ENCODE measurements around the gene AUNIP.

The AUNIP gene

GRCh38 chr1:25807480-25808390, 51.5 kb downstream of the AUNIP start:
- DNase-seq = no peak
- no peaks in the 10 kb centered on the region for H3K36me3 ChIP-seq (ENCODE audit: control insufficient read depth, insufficient read depth, low read length)
- H2AK5ac ChIP-seq (ENCODE audit: low read length) = no peak overlapping the region
- no peaks in the 10 kb centered on the region for H3K79me1 ChIP-seq (ENCODE audit: low read length)
- H3K56ac ChIP-seq (ENCODE audit: low read length) = no peak overlapping the region
- H4K8ac ChIP-seq (ENCODE audit: low read depth, low read length) = no peak overlapping the region
- no peak overlapping the region for H4K5ac ChIP-seq (ENCODE audit: low read length)
- H3K4me3 ChIP-seq (ENCODE audit: low read length) = no peak overlapping the region
- no peak overlapping the region for H2BK15ac ChIP-seq (replicated peaks; ENCODE audit: low read depth)
- H3K23ac ChIP-seq (ENCODE audit: low read length) = no peak overlapping the region
- no peak overlapping the region for H2BK120ac ChIP-seq (ENCODE audit: low read depth, low read length)
- H3K9ac ChIP-seq (ENCODE audit: low read length) = no peak overlapping the region
- no peaks in the 10 kb centered on the region for H3K4me1 ChIP-seq (ENCODE audit: control insufficient read depth, low read depth, low read length)
- H3K27ac ChIP-seq (ENCODE audit: low read depth, low read length) = no peak overlapping the region
- no peaks in the 10 kb centered on the region for H3K79me2 ChIP-seq (ENCODE audit: control insufficient read depth, insufficient read depth, low read length)
- H3K4ac ChIP-seq (ENCODE audit: low read depth, low read length) = no peak overlapping the region
- no peak overlapping the region for H2BK5ac ChIP-seq (ENCODE audit: low read length)
- no peak overlapping the region for H3K4me2 ChIP-seq (ENCODE audit: low read length)
- H3K18ac ChIP-seq (ENCODE audit: low read length) = no peak overlapping the region
- no CpG with 5 or more reads among the region's 20 CpGs for WGBS (ENCODE audit: extremely low coverage, insufficient coverage, low lambda C conversion rate)
- H3K27me3 ChIP-seq (ENCODE audit: insufficient read depth, low read length, poor library complexity) = no peaks in the 10 kb centered on the region

DNA sequence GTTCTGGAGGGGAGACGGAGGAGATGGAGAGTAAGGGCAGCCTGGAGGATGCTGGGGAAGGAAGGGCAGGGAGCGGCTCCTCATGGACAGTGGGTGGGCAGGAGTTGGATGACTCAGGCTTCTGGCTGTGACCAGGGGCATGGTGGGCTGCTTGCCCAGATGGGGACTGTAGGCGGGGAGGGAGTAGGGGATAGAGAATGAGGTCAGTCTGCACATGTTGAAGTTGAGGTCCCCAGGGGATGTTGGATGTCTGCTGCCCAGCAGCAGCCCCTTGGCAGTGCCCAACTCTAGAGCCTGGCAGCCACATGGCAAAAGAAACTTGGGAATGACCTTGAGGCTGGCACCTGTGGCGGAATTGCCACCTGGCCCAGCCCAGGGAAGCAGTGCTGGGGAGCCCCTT, 52.8 kb downstream of the AUNIP start:
- Histone ChIP-seq H3K36me3 (ENCODE audit: control insufficient read depth, insufficient read depth, low read length) (no peaks in the 10 kb centered on the region), H4K8ac (ENCODE audit: low read depth, low read length) (no peak overlapping the region), H2BK120ac (ENCODE audit: low read depth, low read length) (no peak overlapping the region), H3K23ac (ENCODE audit: low read length) (no peak overlapping the region), H2AK5ac (ENCODE audit: low read length) (no peak overlapping the region), H3K56ac (ENCODE audit: low read length) (no peak overlapping the region), H3K9ac (ENCODE audit: low read length) (no peak overlapping the region), H3K79me2 (ENCODE audit: control insufficient read depth, insufficient read depth, low read length) (no peaks in the 10 kb centered on the region), H3K4me3 (ENCODE audit: low read length) (no peak overlapping the region), H3K4me1 (ENCODE audit: control insufficient read depth, low read depth, low read length) (no peaks in the 10 kb centered on the region), H3K79me1 (ENCODE audit: low read length) (no peaks in the 10 kb centered on the region), H4K5ac (ENCODE audit: low read length) (no peak overlapping the region), H3K4ac (ENCODE audit: low read depth, low read length) (no peak overlapping the region), H3K18ac (ENCODE audit: low read length) (no peak overlapping the region), H2BK5ac (ENCODE audit: low read length) (no peak overlapping the region), H2BK15ac (replicated peaks; ENCODE audit: low read depth) (no peak overlapping the region), H3K27me3 (ENCODE audit: insufficient read depth, low read length, poor library complexity) (no peaks in the 10 kb centered on the region), H3K27ac (ENCODE audit: low read depth, low read length) (no peak overlapping the region), H3K4me2 (ENCODE audit: low read length) (no peak overlapping the region)
- no peak for DNase-seq
- WGBS (ENCODE audit: extremely low coverage, insufficient coverage, low lambda C conversion rate) = no CpG with 5 or more reads among the region's 4 CpGs

GRCh38 chr1:25805863-25806225, 53.4 kb downstream of the AUNIP start:
- no peaks in the 10 kb centered on the region for H3K36me3 ChIP-seq (ENCODE audit: control insufficient read depth, insufficient read depth, low read length)
- no peak overlapping the region for H3K4me3 ChIP-seq (ENCODE audit: low read length)
- H3K79me1 ChIP-seq (ENCODE audit: low read length) = peaks cover 3% of the 10 kb centered on the region
- H4K5ac ChIP-seq (ENCODE audit: low read length) = no peak overlapping the region
- H3K4ac ChIP-seq (ENCODE audit: low read depth, low read length) = no peak overlapping the region
- no peak overlapping the region for H2BK15ac ChIP-seq (replicated peaks; ENCODE audit: low read depth)
- peaks cover under 1% of the 10 kb centered on the region for H3K4me1 ChIP-seq (ENCODE audit: control insufficient read depth, low read depth, low read length)
- no peak overlapping the region for H2BK5ac ChIP-seq (ENCODE audit: low read length)
- DNase-seq = no peak
- no peak overlapping the region for H4K8ac ChIP-seq (ENCODE audit: low read depth, low read length)
- no CpG with 5 or more reads among the region's 3 CpGs for WGBS (ENCODE audit: extremely low coverage, insufficient coverage, low lambda C conversion rate)
- no peak overlapping the region for H3K4me2 ChIP-seq (ENCODE audit: low read length)
- no peaks in the 10 kb centered on the region for H3K27me3 ChIP-seq (ENCODE audit: insufficient read depth, low read length, poor library complexity)
- no peak overlapping the region for H3K9ac ChIP-seq (ENCODE audit: low read length)
- H2BK120ac ChIP-seq (ENCODE audit: low read depth, low read length) = no peak overlapping the region
- no peak overlapping the region for H2AK5ac ChIP-seq (ENCODE audit: low read length)
- no peak overlapping the region for H3K27ac ChIP-seq (ENCODE audit: low read depth, low read length)
- H3K79me2 ChIP-seq (ENCODE audit: control insufficient read depth, insufficient read depth, low read length) = no peaks in the 10 kb centered on the region
- no peak overlapping the region for H3K56ac ChIP-seq (ENCODE audit: low read length)
- no peak overlapping the region for H3K18ac ChIP-seq (ENCODE audit: low read length)
- H3K23ac ChIP-seq (ENCODE audit: low read length) = no peak overlapping the region

DNA sequence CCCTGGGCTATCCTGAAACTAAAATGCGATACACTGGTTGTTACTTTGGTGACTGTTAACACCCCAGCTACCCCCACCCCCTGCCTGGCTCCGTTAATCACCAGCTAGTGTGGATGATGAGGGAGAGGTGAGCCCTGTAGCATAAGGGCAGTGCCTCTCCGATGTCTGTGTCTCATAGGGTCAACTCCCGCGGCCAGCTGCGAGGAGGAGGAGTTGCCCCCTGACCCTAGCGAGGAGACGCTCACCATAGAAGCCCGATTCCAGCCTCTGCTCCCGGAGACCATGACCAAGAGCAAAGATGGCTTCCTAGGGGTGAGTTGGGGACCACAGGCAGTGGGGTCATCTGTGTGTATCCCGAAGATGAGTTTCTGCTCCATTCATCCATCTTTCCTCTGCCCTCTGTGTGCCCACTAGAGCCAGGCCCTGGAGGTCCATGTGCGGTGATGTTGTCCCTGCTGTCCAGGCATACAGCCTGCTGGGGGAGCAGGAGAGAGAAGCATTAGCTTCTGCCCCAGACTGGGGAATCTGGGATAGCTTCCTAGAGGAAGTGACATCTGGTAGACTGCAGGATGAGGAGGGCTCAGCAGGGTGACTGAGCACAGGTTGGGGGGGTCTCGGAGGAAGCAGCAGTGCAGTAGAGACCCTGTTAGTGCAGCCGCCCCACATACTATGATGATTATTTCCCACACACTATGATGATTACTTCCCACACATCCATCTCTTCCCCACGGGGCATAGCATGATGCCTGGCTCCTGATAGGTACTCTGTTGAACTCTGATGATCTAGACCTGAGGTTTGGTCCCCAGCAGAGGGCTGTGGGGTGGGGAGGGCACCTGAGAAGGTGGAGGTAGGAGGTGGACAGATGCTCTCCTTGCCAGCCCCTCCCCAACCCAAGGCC, 54.0 kb downstream of the AUNIP start:
- H3K4me3 ChIP-seq (ENCODE audit: low read length) = no peak overlapping the region
- no peak overlapping the region for H2BK15ac ChIP-seq (replicated peaks; ENCODE audit: low read depth)
- H3K27ac ChIP-seq (ENCODE audit: low read depth, low read length) = no peak overlapping the region
- no peaks in the 10 kb centered on the region for H3K36me3 ChIP-seq (ENCODE audit: control insufficient read depth, insufficient read depth, low read length)
- no peak overlapping the region for H2BK5ac ChIP-seq (ENCODE audit: low read length)
- no peak for DNase-seq
- H2AK5ac ChIP-seq (ENCODE audit: low read length) = no peak overlapping the region
- H3K27me3 ChIP-seq (ENCODE audit: insufficient read depth, low read length, poor library complexity) = no peaks in the 10 kb centered on the region
- H3K4me1 ChIP-seq (ENCODE audit: control insufficient read depth, low read depth, low read length) = peaks cover 3% of the 10 kb centered on the region
- no peak overlapping the region for H3K4ac ChIP-seq (ENCODE audit: low read depth, low read length)
- H3K4me2 ChIP-seq (ENCODE audit: low read length) = no peak overlapping the region
- H3K56ac ChIP-seq (ENCODE audit: low read length) = no peak overlapping the region
- no peaks in the 10 kb centered on the region for H3K79me2 ChIP-seq (ENCODE audit: control insufficient read depth, insufficient read depth, low read length)
- no peak overlapping the region for H3K18ac ChIP-seq (ENCODE audit: low read length)
- H3K23ac ChIP-seq (ENCODE audit: low read length) = no peak overlapping the region
- WGBS (ENCODE audit: extremely low coverage, insufficient coverage, low lambda C conversion rate) = no CpG with 5 or more reads among the region's 15 CpGs
- H3K9ac ChIP-seq (ENCODE audit: low read length) = no peak overlapping the region
- no peak overlapping the region for H4K5ac ChIP-seq (ENCODE audit: low read length)
- peaks cover 5% of the 10 kb centered on the region for H3K79me1 ChIP-seq (ENCODE audit: low read length)
- H2BK120ac ChIP-seq (ENCODE audit: low read depth, low read length) = no peak overlapping the region
- H4K8ac ChIP-seq (ENCODE audit: low read depth, low read length) = no peak overlapping the region

GRCh38 chr1:25804244-25804963, 54.9 kb downstream of the AUNIP start:
- DNase-seq = no peak
- no peaks in the 10 kb centered on the region for H3K36me3 ChIP-seq (ENCODE audit: control insufficient read depth, insufficient read depth, low read length)
- H3K18ac ChIP-seq (ENCODE audit: low read length) = no peak overlapping the region
- H3K23ac ChIP-seq (ENCODE audit: low read length) = no peak overlapping the region
- H2BK120ac ChIP-seq (ENCODE audit: low read depth, low read length) = no peak overlapping the region
- no peak overlapping the region for H2BK15ac ChIP-seq (replicated peaks; ENCODE audit: low read depth)
- H2BK5ac ChIP-seq (ENCODE audit: low read length) = no peak overlapping the region
- H3K79me1 ChIP-seq (ENCODE audit: low read length) = peaks cover 5% of the 10 kb centered on the region
- no peak overlapping the region for H4K8ac ChIP-seq (ENCODE audit: low read depth, low read length)
- H3K79me2 ChIP-seq (ENCODE audit: control insufficient read depth, insufficient read depth, low read length) = no peaks in the 10 kb centered on the region
- H3K4me1 ChIP-seq (ENCODE audit: control insufficient read depth, low read depth, low read length) = peaks cover 5% of the 10 kb centered on the region
- no peaks in the 10 kb centered on the region for H3K27me3 ChIP-seq (ENCODE audit: insufficient read depth, low read length, poor library complexity)
- H3K27ac ChIP-seq (ENCODE audit: low read depth, low read length) = no peak overlapping the region
- WGBS (ENCODE audit: extremely low coverage, insufficient coverage, low lambda C conversion rate) = no CpG with 5 or more reads among the region's 10 CpGs
- H3K4me3 ChIP-seq (ENCODE audit: low read length) = no peak overlapping the region
- H3K56ac ChIP-seq (ENCODE audit: low read length) = no peak overlapping the region
- H4K5ac ChIP-seq (ENCODE audit: low read length) = no peak overlapping the region
- H3K9ac ChIP-seq (ENCODE audit: low read length) = no peak overlapping the region
- H3K4ac ChIP-seq (ENCODE audit: low read depth, low read length) = no peak overlapping the region
- H3K4me2 ChIP-seq (ENCODE audit: low read length) = no peak overlapping the region
- H2AK5ac ChIP-seq (ENCODE audit: low read length) = no peak overlapping the region

Measured in mesendoderm (in vitro differentiated cells).